H1 (cell line): ENCODE measurements around the gene NCLN. TPM values are rescaled to one million over a fixed set of nuclear protein-coding genes. Genes with fewer than 3 reads are reported as not detected.
A peak's percentile ranks its signal among the peaks of the same experiment; 100 is the strongest.

ENCODE experiments used
- CTCF ChIA-PET: fragments of 300-600 bp; sonication (Branson Sonifier 250); formaldehyde crosslinking; loops from one replicate; lab custom pipeline; 2021; ENCODE audit not compliant: partially characterized antibody; lab: Charles Lee
- POLR2A ChIA-PET: fragments of 300-600 bp; sonication (Branson Sonifier 250); formaldehyde crosslinking; loops from one replicate; lab custom pipeline; 2021; ENCODE audit warnings: inconsistent platforms; ENCODE audit not compliant: partially characterized antibody; lab: Charles Lee
- DNase-seq, 2 experiments: peaks; one replicate each; pipeline versions ENCODE4 v3.0.0 to v3.0.0-alpha.2; 2010 to 2022; ENCODE audit warnings: low spot score in 2 of 2, low read depth in 1 of 2, mixed read lengths in 1 of 2
- FAIRE-seq: peaks from 2 replicates; lab custom pipeline; 2011; peaks lifted over from hg19 to GRCh38; lab: Jason Lieb, UNC
- H2AFZ ChIP-seq: 2 replicates; pipeline ENCODE4 v1.8.1; 2012; ENCODE audit warnings: low read length, inconsistent platforms
- H2AK5ac ChIP-seq: 2 replicates; pipeline ENCODE4 v1.6.1; 2013; ENCODE audit warnings: low read depth, low read length
- H2BK120ac ChIP-seq: replicated peaks from 2 replicates; pipeline ENCODE3; 2013; ENCODE audit warnings: low read depth, low read length, inconsistent platforms
- H2BK12ac ChIP-seq: 2 replicates; pipeline ENCODE4 v1.6.1; 2013; ENCODE audit warnings: low read depth, low read length
- H2BK15ac ChIP-seq: 2 replicates; pipeline ENCODE4 v1.6.1; 2013; ENCODE audit warnings: low read length
- H2BK20ac ChIP-seq: 2 replicates; pipeline ENCODE4 v1.6.1; 2013; ENCODE audit warnings: low read length
- H2BK5ac ChIP-seq: 2 replicates; pipeline ENCODE4 v1.6.1; 2013; ENCODE audit warnings: low read depth, low read length
- H3K14ac ChIP-seq: 2 replicates; pipeline ENCODE4 v1.6.1; 2013; ENCODE audit warnings: inconsistent platforms; ENCODE audit not compliant: insufficient read length
- H3K18ac ChIP-seq: 2 replicates; pipeline ENCODE4 v1.6.1; 2013; ENCODE audit warnings: low read length; ENCODE audit errors: extremely low read depth
- H3K23ac ChIP-seq: 2 replicates; pipeline ENCODE4 v1.6.1; 2013; ENCODE audit warnings: inconsistent platforms; ENCODE audit not compliant: insufficient read length
- H3K23me2 ChIP-seq: 2 replicates; pipeline ENCODE4 v1.6.1; 2013; ENCODE audit warnings: low read depth, low read length
- H3K27ac ChIP-seq: 2 replicates; pipeline ENCODE4 v1.6.1; 2011; ENCODE audit warnings: low read depth, low read length, inconsistent platforms
- H3K27me3 ChIP-seq, 4 experiments: replicated peaks in 1 of 4; 1 replicate in 1 of 4; 2 replicates in 3 of 4; pipeline versions ENCODE4 v1.6.1 to v1.8.1; 2011 to 2013; ENCODE audit warnings: low read length in 3 of 4, mild to moderate bottlenecking in 3 of 4, inconsistent platforms in 2 of 4, mixed read lengths in 2 of 4, moderate library complexity in 1 of 4; ENCODE audit not compliant: control insufficient read depth in 3 of 4, insufficient read depth in 3 of 4; ENCODE audit errors: extremely low read depth in 1 of 4
- H3K36me3 ChIP-seq, 4 experiments: 2 replicates each; pipeline versions ENCODE4 v1.6.1 to v1.8.1; 2011 to 2013; ENCODE audit warnings: mild to moderate bottlenecking in 4 of 4, low read length in 3 of 4, moderate library complexity in 2 of 4, control low read depth in 1 of 4, inconsistent platforms in 1 of 4; ENCODE audit not compliant: insufficient read depth in 4 of 4, control insufficient read depth in 2 of 4
- H3K4ac ChIP-seq: replicated peaks from 2 replicates; pipeline ENCODE3; 2013; ENCODE audit warnings: low read length, low read depth, mixed read lengths, inconsistent platforms; ENCODE audit not compliant: insufficient read length
- H3K4me1 ChIP-seq, 4 experiments: replicated peaks in 1 of 4; 1 replicate in 1 of 4; 2 replicates in 3 of 4; pipeline versions ENCODE4 v1.6.1 to v1.8.1; 2011 to 2013; ENCODE audit warnings: low read length in 3 of 4, inconsistent platforms in 2 of 4, mixed read lengths in 1 of 4; ENCODE audit not compliant: insufficient read depth in 4 of 4, control insufficient read depth in 3 of 4
- H3K4me2 ChIP-seq, 2 experiments: 2 replicates each; pipeline versions ENCODE4 v1.6.1 to v1.8.1; 2011 to 2013; ENCODE audit warnings: low read depth in 2 of 2, low read length in 2 of 2, control low read depth in 1 of 2, inconsistent platforms in 1 of 2, mild to moderate bottlenecking in 1 of 2; ENCODE audit not compliant: insufficient read depth in 1 of 2
- H3K4me3 ChIP-seq, 4 experiments: fragments of 200-600, 300-600 bp in 1 of 4; sonication (generic), shearing (Covaris generic), sonication (Bioruptor Twin) in 1 of 4; 2 replicates each; pipeline versions ENCODE4 v1.5.1 to v1.8.1; 2011 to 2016; ENCODE audit warnings: low read length in 4 of 4, low read depth in 3 of 4, control low read depth in 2 of 4, inconsistent platforms in 2 of 4, mild to moderate bottlenecking in 2 of 4, mixed read lengths in 1 of 4, moderate library complexity in 1 of 4; ENCODE audit not compliant: insufficient read depth in 2 of 4; ENCODE audit errors: extremely low read depth in 1 of 4
- H3K56ac ChIP-seq: replicated peaks from 2 replicates; pipeline ENCODE3; 2013; ENCODE audit warnings: low read depth, mild to moderate bottlenecking, mixed read lengths, low read length, inconsistent platforms; ENCODE audit not compliant: insufficient read length
- H3K79me1 ChIP-seq: 2 replicates; pipeline ENCODE4 v1.6.1; 2013; ENCODE audit warnings: low read depth, low read length, control low read depth
- H3K79me2 ChIP-seq, 2 experiments: 2 replicates each; pipeline versions ENCODE4 v1.6.1 to v1.8.1; 2012 to 2013; ENCODE audit warnings: low read length in 2 of 2, mild to moderate bottlenecking in 2 of 2, inconsistent platforms in 1 of 2; ENCODE audit not compliant: insufficient read depth in 2 of 2, control insufficient read depth in 1 of 2
- H3K9ac ChIP-seq, 4 experiments: replicated peaks in 1 of 4; 1 replicate in 1 of 4; 2 replicates in 3 of 4; pipeline versions ENCODE4 v1.6.1 to v1.8.1; 2011 to 2013; ENCODE audit warnings: low read depth in 3 of 4, low read length in 3 of 4, control low read depth in 2 of 4, mild to moderate bottlenecking in 2 of 4, moderate library complexity in 2 of 4, inconsistent platforms in 1 of 4; ENCODE audit errors: extremely low read depth in 1 of 4
- H3K9me3 ChIP-seq, 2 experiments: 2 replicates each; pipeline versions ENCODE4 v1.6.1 to v1.8.1; 2012 to 2013; ENCODE audit warnings: mild to moderate bottlenecking in 2 of 2, moderate library complexity in 2 of 2, control low read depth in 1 of 2, inconsistent platforms in 1 of 2, low read depth in 1 of 2, low read length in 1 of 2, mixed read lengths in 1 of 2; ENCODE audit not compliant: insufficient read depth in 2 of 2
- H4K20me1 ChIP-seq, 2 experiments: replicated peaks in 1 of 2; 2 replicates each; pipeline versions ENCODE3 to v1.8.1; 2011 to 2013; ENCODE audit warnings: inconsistent platforms in 2 of 2, low read length in 2 of 2, mild to moderate bottlenecking in 1 of 2; ENCODE audit not compliant: insufficient read depth in 2 of 2, control insufficient read depth in 1 of 2
- H4K5ac ChIP-seq: 2 replicates; pipeline ENCODE4 v1.6.1; 2013; ENCODE audit warnings: low read length, low read depth, mixed read lengths, inconsistent platforms; ENCODE audit not compliant: insufficient read length
- H4K8ac ChIP-seq: 2 replicates; pipeline ENCODE4 v1.8.0; 2013; ENCODE audit warnings: mild to moderate bottlenecking, moderate library complexity, low read length, inconsistent platforms; ENCODE audit not compliant: insufficient read depth; ENCODE audit errors: extremely low read depth
- H4K91ac ChIP-seq: replicated peaks from 2 replicates; pipeline ENCODE3; 2013; ENCODE audit warnings: low read length, mixed read lengths, inconsistent platforms; ENCODE audit not compliant: insufficient read length
- BACH1 ChIP-seq: IDR thresholded peaks from 2 replicates; pipeline ENCODE4 v1.6.1; 2012; ENCODE audit warnings: low read length, improper control_type of control experiment
- CBX8 ChIP-seq: fragments of 300-800, 300-1000 bp; sonication (generic); IDR thresholded peaks from 2 replicates; pipeline ENCODE4 v1.7.1; 2016; ENCODE audit warnings: low read depth, low read length, borderline replicate concordance
- EP300 ChIP-seq, 2 experiments: IDR thresholded peaks; 1 replicate in 1 of 2; 2 replicates in 1 of 2; pipeline ENCODE4 v1.6.1; 2011 to 2012; ENCODE audit warnings: low read depth in 2 of 2, low read length in 2 of 2, mild to moderate bottlenecking in 2 of 2, borderline replicate concordance in 1 of 2, inconsistent platforms in 1 of 2, moderate library complexity in 1 of 2
- POLR2A ChIP-seq, 2 experiments: IDR thresholded peaks; 1 replicate in 1 of 2; 2 replicates in 1 of 2; pipeline ENCODE4 v1.6.1; 2011; ENCODE audit warnings: low read depth in 2 of 2, low read length in 2 of 2, mild to moderate bottlenecking in 2 of 2; ENCODE audit errors: control extremely low read depth in 1 of 2
- POU5F1 ChIP-seq: IDR thresholded peaks from 2 replicates; pipeline ENCODE4 v1.6.1; 2011; ENCODE audit warnings: low read depth, mild to moderate bottlenecking, low read length, moderate library complexity
- RNF2 ChIP-seq: fragments of 200-900, 300-1000 bp; sonication (generic); IDR thresholded peaks from 2 replicates; pipeline ENCODE4 v1.7.1; 2016; ENCODE audit warnings: borderline replicate concordance, low read depth, mild to moderate bottlenecking, antibody characterized with exemption, low read length; ENCODE audit not compliant: poor library complexity, severe bottlenecking; ENCODE audit errors: missing control alignments
- SIN3A ChIP-seq, 2 experiments: IDR thresholded peaks in 1 of 2; conservative IDR thresholded peaks in 1 of 2; 2 replicates each; pipeline ENCODE4 v1.6.1; 2011 to 2012; ENCODE audit warnings: low read length in 2 of 2, improper control_type of control experiment in 1 of 2, low read depth in 1 of 2, mild to moderate bottlenecking in 1 of 2
- SP4 ChIP-seq: IDR thresholded peaks from 2 replicates; pipeline ENCODE4 v1.6.1; 2012; ENCODE audit warnings: low read length, inconsistent platforms
- TAF1 ChIP-seq: IDR thresholded peaks from 2 replicates; pipeline ENCODE4 v1.6.1; 2011; ENCODE audit warnings: mild to moderate bottlenecking, low read depth, low read length
- WGBS, 2 experiments: shearing (Covaris generic) in 1 of 2; methylation state at CpG; one replicate each; pipeline versions ENCODE4 v1.1.6 to v1.1.7; 2013 to 2015; ENCODE audit warnings: low lambda C conversion rate in 2 of 2, mixed read lengths in 2 of 2, inconsistent platforms in 1 of 2, low coverage in 1 of 2, missing lambda C conversion rate in 1 of 2; ENCODE audit not compliant: insufficient replicate concordance in 2 of 2, insufficient coverage in 1 of 2, insufficient read length in 1 of 2; ENCODE audit errors: extremely low coverage in 1 of 2, missing lambda C conversion rate in 1 of 2; 5-methylcytosine and 5-hydroxymethylcytosine counted together
- polyA plus RNA-seq, 7 experiments: library from polyadenylated mRNA; depleted of rRNA in 3 of 7; stranded (reverse) in 5 of 7; unstranded in 2 of 7; fragments of >200 nt in 5 of 7; fragments of 200-250 nt in 2 of 7; gene quantifications; 1 replicate in 5 of 7; 2 replicates in 1 of 7; 4 replicates in 1 of 7; pipeline versions ENCODE4 v1.2.1 to v1.2.3, GENCODE V29; 2011 to 2013; ENCODE audit warnings: missing spikeins in 2 of 7, mixed read lengths in 2 of 7
- total RNA-seq: library from RNA; stranded (reverse); fragmentation: NEBNext Ultra II Directional; extraction: Animal tissue kit (Norgen Biotek cat#: 25700); gene quantifications from 2 replicates; pipeline ENCODE4 v1.2.1, GENCODE V29; 2021
- TF ChIP-seq, protein P1 (sequence below): IDR thresholded peaks from 2 replicates; pipeline ENCODE4 v1.6.1; 2012; ENCODE audit warnings: inconsistent platforms

The NCLN gene
- total and polyA plus RNA-seq, 2 of the 8 experiments (the other 6 are each of a cell fraction or from before 2014, with no cell fraction given): 89.2 to 103 TPM

DNA sequence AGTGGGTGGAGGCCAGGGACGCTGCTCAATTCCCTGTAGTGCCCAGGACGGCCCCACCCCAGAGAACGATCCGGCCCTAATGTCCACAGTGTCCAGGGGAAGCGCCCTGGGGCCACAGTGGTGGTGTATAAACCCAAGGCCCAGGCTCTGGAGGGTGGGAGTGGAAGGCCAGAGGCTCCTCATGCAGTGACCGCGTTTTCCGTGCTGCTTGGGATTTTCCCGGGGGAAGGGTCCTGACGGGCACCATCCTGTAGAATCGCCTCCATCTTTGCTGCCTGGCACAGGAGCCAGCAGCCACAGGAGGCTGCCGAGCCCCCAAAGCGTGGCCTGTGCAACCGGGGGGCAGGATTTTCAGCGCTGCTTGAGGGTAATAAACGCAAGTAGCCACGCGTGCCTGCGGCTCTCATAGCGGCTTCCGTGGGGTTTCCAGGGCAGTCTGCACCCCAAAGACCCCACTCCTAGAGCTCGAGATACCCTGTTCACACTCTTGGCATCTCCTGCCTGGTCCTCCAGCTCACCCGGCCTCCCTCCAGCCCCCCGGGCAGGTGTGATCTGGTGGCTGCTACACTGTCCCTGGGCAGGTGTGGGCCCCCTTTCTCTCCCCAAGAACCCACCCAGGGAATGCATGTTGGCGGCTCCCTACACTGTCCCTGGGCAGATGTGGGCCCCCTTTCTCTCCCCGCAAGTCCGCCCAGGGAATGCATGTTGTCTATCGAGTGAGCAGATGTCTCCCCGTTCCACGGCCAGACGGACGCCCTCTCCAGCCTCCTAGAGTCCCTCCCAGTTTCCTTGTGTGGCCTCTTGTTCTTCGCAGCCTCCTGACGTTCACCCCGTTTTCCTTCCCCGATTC, 2.2 kb downstream of the NCLN start:
- no peak overlapping the region for H2BK20ac ChIP-seq
- peaks cover 34 to 41% of the 10 kb centered on the region in 2 experiments for H4K20me1 ChIP-seq
- no peak overlapping the region for H2BK15ac ChIP-seq
- no peak overlapping the region for H2AK5ac ChIP-seq
- FAIRE-seq (no peak), DNase-seq (no peak)
- H3K18ac ChIP-seq: no peak overlapping the region
- ChIA-PET POLR2A (interaction anchor here (0.6 to 1.7 kb wide), 2 partner anchors 15 to 1322 kb away, joined by 3 to 4 read pairs; no protein-coding TSS in a partner anchor), CTCF (interaction anchor here (0.9 to 1.7 kb wide), 2 partner anchors 24 to 78 kb away, joined by 3 to 5 read pairs; no protein-coding TSS in a partner anchor)
- H2BK120ac ChIP-seq: no peak overlapping the region
- H4K91ac ChIP-seq: no peak overlapping the region
- no peak overlapping the region for H4K5ac ChIP-seq
- H3K27me3 ChIP-seq: no peaks in the 10 kb centered on the region
- peaks cover 0 to 16% (median 10%) of the 10 kb centered on the region in 4 experiments; a peak in 6 of 7 replicates for H3K4me1 ChIP-seq
- no peak overlapping the region; a peak in 2 of 4 replicates for H3K4me2 ChIP-seq
- H3K27ac ChIP-seq: no peak overlapping the region; the same call in 1 of the 2 replicates
- no peak overlapping the region for H2BK12ac ChIP-seq
- peaks cover 0 to 3% (median 0%) of the 10 kb centered on the region in 4 experiments; a peak in 2 of 8 replicates for H3K36me3 ChIP-seq
- peaks cover 8% of the 10 kb centered on the region; the same call in 1 of the 2 replicates for H3K23me2 ChIP-seq
- H3K56ac ChIP-seq: no peak overlapping the region
- no peak overlapping the region for H3K14ac ChIP-seq
- peak overlapping the region; percentile 36 for H4K8ac ChIP-seq
- peaks cover 40% of the 10 kb centered on the region for H3K79me1 ChIP-seq
- 93% methylated on average over 27 of the region's 36 CpGs; no CpG with 5 or more reads in 1 of the 2 experiments for WGBS, 2 experiments
- H3K9ac ChIP-seq: no peak overlapping the region
- H2AFZ ChIP-seq: no peak overlapping the region
- H3K23ac ChIP-seq: no peak overlapping the region
- no peak overlapping the region for H3K4ac ChIP-seq
- peak overlapping the region in 1 of 4 experiments; percentile 84; a peak in 1 of 8 replicates for H3K4me3 ChIP-seq
- H3K9me3 ChIP-seq: no peaks in the 10 kb centered on the region
- no peak overlapping the region for H2BK5ac ChIP-seq
- peaks cover 13 to 63% of the 10 kb centered on the region in 2 experiments for H3K79me2 ChIP-seq
- TF ChIP-seq POLR2A (IDR thresholded peaks at IDR 0.05; ENCODE audit: control extremely low read depth in 1 of 2, low read depth in 2 of 2, low read length in 2 of 2) (no peak), SIN3A (conservative IDR thresholded peaks at IDR 0.05 in 1 of 2, IDR thresholded peaks at IDR 0.05 in 1 of 2; ENCODE audit: low read depth in 1 of 2, low read length in 2 of 2) (no peak), CBX8 (no peak), EP300 (IDR thresholded peaks at IDR 0.05; ENCODE audit: borderline replicate concordance in 1 of 2, low read depth in 2 of 2, low read length in 2 of 2) (no peak), TAF1 (no peak), POU5F1 (no peak), BACH1 (no peak), RNF2 (no peak), SP4 (no peak)
- TF ChIP-seq, protein P1, sequence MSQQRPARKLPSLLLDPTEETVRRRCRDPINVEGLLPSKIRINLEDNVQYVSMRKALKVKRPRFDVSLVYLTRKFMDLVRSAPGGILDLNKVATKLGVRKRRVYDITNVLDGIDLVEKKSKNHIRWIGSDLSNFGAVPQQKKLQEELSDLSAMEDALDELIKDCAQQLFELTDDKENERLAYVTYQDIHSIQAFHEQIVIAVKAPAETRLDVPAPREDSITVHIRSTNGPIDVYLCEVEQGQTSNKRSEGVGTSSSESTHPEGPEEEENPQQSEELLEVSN: no peak
